ENCODE results near the gene GYPC. TPM values are rescaled to one million over a fixed set of nuclear protein-coding genes. Genes with fewer than 3 reads are reported as not detected.
"Not testable (repeated sequence)": the region's sequence is repeated elsewhere in the genome, so short reads cannot be mapped to it uniquely, and the experiment has no call there.

GYPC gene
- total RNA-seq, 1 experiment from 2014 or later, result 156 TPM

DNA sequence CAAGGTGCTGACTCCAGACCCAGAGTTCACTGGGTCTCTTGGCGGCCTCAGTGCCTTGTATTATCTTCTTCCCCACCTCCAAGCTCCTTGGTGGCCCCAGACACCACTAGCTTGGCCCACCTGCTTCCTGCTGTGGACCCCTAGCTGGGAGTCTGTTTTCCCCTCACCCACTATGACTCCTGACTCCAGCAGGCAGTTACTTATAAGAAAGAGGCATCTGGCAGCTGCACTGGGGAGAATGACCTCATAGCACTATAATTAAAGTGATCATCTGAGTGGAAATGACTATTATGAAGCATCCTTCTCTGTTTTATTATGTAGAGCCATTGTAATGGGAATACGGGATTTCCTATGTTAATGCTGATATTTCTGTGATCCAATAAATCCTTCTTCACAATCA lies 32.6 kb downstream of the GYPC start:
- H3K4me2 ChIP-seq (ENCODE audit: low read depth, low read length, poor library complexity, severe bottlenecking); H4K20me1 ChIP-seq (ENCODE audit: insufficient read depth, low read depth, low read length); H3K9me3 ChIP-seq (ENCODE audit: low read length); H3K4me1 ChIP-seq (ENCODE audit: low read length); H3K27me3 ChIP-seq (ENCODE audit: low read length); H3K27ac ChIP-seq (ENCODE audit: low read length); H2AFZ ChIP-seq (ENCODE audit: low read length); DNase-seq; H3K79me2 ChIP-seq (ENCODE audit: low read length); H3K9ac ChIP-seq (ENCODE audit: low read length); H3K36me3 ChIP-seq (ENCODE audit: insufficient read depth, low read length); H3K4me3 ChIP-seq (ENCODE audit: low read length); H3K9me2 ChIP-seq (replicated peaks; ENCODE audit: insufficient read depth, low read length): not testable (repeated sequence)

DNA sequence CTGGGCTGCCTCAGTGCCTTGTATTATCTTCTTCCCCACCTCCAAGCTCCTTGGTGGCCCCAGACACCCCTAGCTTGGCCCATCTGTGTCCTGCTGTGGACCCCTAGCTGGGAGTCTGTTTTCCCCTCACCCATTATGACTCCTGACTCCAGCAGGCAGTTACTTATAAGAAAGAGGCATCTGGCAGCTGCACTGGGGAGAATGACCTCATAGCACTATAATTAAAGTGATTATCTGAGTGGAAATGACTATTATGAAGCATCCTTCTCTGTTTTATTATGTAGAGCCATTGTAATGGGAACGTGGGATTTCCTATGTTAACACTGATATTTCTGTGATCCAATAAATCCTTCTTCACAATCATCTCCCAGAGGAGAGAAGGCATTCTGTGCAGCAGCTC lies 36.3 kb downstream of the GYPC start:
- H2AFZ ChIP-seq (ENCODE audit: low read length); H3K4me3 ChIP-seq (ENCODE audit: low read length); H3K9me2 ChIP-seq (replicated peaks; ENCODE audit: insufficient read depth, low read length); H3K27me3 ChIP-seq (ENCODE audit: low read length); H3K4me1 ChIP-seq (ENCODE audit: low read length); DNase-seq; H3K9me3 ChIP-seq (ENCODE audit: low read length); H4K20me1 ChIP-seq (ENCODE audit: insufficient read depth, low read depth, low read length); H3K4me2 ChIP-seq (ENCODE audit: low read depth, low read length, poor library complexity, severe bottlenecking); H3K27ac ChIP-seq (ENCODE audit: low read length); H3K36me3 ChIP-seq (ENCODE audit: insufficient read depth, low read length); H3K9ac ChIP-seq (ENCODE audit: low read length); H3K79me2 ChIP-seq (ENCODE audit: low read length): not testable (repeated sequence)

GRCh38 chr2:126692934-126693592 lies 37.1 kb downstream of the GYPC start:
- H3K9me3 ChIP-seq (ENCODE audit: low read length); DNase-seq; H3K36me3 ChIP-seq (ENCODE audit: insufficient read depth, low read length); H3K4me1 ChIP-seq (ENCODE audit: low read length); H3K4me2 ChIP-seq (ENCODE audit: low read depth, low read length, poor library complexity, severe bottlenecking); H3K27ac ChIP-seq (ENCODE audit: low read length); H3K9me2 ChIP-seq (replicated peaks; ENCODE audit: insufficient read depth, low read length); H3K79me2 ChIP-seq (ENCODE audit: low read length); H3K27me3 ChIP-seq (ENCODE audit: low read length); H3K4me3 ChIP-seq (ENCODE audit: low read length); H3K9ac ChIP-seq (ENCODE audit: low read length); H4K20me1 ChIP-seq (ENCODE audit: insufficient read depth, low read depth, low read length); H2AFZ ChIP-seq (ENCODE audit: low read length): not testable (repeated sequence)

DNA sequence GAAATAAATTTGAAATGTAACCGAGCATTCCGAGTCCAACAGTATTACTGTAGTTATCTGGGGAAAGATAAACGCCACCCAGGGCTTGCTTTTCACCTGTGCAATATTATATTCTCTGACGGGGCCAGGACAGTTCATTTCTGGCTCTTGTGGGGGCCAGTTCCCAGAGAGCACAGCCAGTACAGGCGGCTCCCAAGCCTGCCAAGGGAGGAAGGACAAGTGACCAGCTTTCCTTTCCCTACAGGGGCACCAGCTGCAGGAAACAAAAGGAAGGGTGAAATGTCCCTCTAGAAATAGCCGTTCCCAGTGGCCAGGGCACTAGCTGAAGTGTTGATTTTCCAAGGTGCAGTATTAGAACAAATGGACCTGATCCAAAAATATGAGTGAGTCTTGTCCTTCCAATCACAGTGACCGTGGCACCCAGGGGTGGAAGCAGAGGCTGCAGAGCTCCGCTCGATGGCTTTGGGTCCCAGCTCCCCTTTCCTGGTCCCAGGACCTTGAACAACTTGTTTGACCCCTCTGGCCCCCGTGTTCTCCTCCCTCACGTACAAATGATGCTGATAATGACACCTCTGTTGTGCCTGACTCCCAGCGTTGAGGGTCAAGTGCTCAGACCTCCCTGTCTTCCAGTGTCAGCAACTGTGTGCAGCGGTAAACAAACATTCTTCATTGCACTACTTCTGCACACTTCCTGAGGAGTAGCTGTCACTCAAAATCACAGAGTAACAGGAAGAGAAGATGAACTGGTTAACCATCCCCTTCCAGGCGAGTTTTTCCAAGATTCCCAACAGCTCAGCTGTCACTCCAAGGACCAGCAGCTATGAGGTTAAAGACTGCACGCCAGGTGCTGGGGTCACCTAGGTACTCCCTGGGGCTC lies 40.9 kb downstream of the GYPC start:
- Histone ChIP-seq H3K9ac (ENCODE audit: low read length) (no peak overlapping the region), H3K4me2 (ENCODE audit: low read depth, low read length, poor library complexity, severe bottlenecking) (no peak overlapping the region), H2AFZ (ENCODE audit: low read length) (no peak overlapping the region), H3K27me3 (ENCODE audit: low read length) (no peaks in the 10 kb centered on the region), H3K9me3 (ENCODE audit: low read length) (no peaks in the 10 kb centered on the region), H3K36me3 (ENCODE audit: insufficient read depth, low read length) (no peaks in the 10 kb centered on the region), H3K27ac (ENCODE audit: low read length) (no peak overlapping the region), H3K79me2 (ENCODE audit: low read length) (no peaks in the 10 kb centered on the region), H4K20me1 (ENCODE audit: insufficient read depth, low read depth, low read length) (no peaks in the 10 kb centered on the region), H3K4me3 (ENCODE audit: low read length) (no peak overlapping the region), H3K4me1 (ENCODE audit: low read length) (no peaks in the 10 kb centered on the region), H3K9me2 (replicated peaks; ENCODE audit: insufficient read depth, low read length) (no peaks in the 10 kb centered on the region)
- DNase-seq, result no peak

DNA sequence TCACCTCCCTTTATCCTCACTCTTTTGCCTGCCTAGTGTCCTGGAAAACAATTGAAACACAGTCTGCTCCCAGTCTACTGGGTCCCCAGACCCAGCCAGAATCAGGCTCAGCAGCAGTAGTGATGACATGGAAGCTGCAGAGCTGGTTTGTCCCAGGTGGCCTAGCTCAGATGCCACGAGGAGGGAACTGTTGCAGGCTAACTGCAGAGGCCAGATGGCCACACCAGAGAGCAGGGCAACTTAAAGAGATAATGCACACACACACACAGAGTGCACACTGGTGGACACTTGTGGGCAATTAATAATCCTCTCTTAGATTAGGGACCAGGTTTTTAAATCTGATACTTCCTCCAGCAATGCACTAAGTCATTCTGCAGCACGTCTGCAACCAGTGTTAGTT lies 42.4 kb downstream of the GYPC start:
- Histone ChIP-seq H3K36me3 (ENCODE audit: insufficient read depth, low read length) (no peaks in the 10 kb centered on the region), H3K27me3 (ENCODE audit: low read length) (no peaks in the 10 kb centered on the region), H3K4me3 (ENCODE audit: low read length) (no peak overlapping the region), H3K4me2 (ENCODE audit: low read depth, low read length, poor library complexity, severe bottlenecking) (no peak overlapping the region), H3K9me3 (ENCODE audit: low read length) (no peaks in the 10 kb centered on the region), H2AFZ (ENCODE audit: low read length) (no peak overlapping the region), H4K20me1 (ENCODE audit: insufficient read depth, low read depth, low read length) (no peaks in the 10 kb centered on the region), H3K4me1 (ENCODE audit: low read length) (no peaks in the 10 kb centered on the region), H3K27ac (ENCODE audit: low read length) (no peak overlapping the region), H3K9ac (ENCODE audit: low read length) (no peak overlapping the region), H3K9me2 (replicated peaks; ENCODE audit: insufficient read depth, low read length) (no peaks in the 10 kb centered on the region), H3K79me2 (ENCODE audit: low read length) (no peaks in the 10 kb centered on the region)
- no peak for DNase-seq

DNA sequence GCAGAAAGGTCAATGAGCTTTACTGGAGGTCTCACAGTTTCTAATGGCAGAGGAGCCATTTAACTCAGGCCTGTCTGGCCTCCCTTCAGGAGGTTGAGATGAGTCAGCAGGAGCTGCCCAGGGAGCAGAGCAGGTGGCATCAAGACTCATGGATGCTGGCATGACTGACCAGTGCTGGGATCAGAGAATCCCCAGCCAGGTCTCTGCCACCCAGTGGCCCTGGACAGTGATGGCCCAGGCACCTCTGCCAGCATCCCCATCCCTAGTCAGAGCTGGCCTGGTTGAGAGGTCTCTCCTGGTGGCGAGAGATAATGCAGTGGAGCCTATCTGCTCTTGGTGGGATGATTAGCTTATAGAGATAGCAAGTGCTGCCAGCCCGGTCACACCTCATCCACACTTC lies 43.1 kb downstream of the GYPC start:
- Histone ChIP-seq H4K20me1 (ENCODE audit: insufficient read depth, low read depth, low read length) (no peaks in the 10 kb centered on the region), H3K4me3 (ENCODE audit: low read length) (no peak overlapping the region), H3K4me2 (ENCODE audit: low read depth, low read length, poor library complexity, severe bottlenecking) (no peak overlapping the region), H3K9me2 (replicated peaks; ENCODE audit: insufficient read depth, low read length) (no peaks in the 10 kb centered on the region), H2AFZ (ENCODE audit: low read length) (no peak overlapping the region), H3K27ac (ENCODE audit: low read length) (no peak overlapping the region), H3K9ac (ENCODE audit: low read length) (no peak overlapping the region), H3K27me3 (ENCODE audit: low read length) (no peaks in the 10 kb centered on the region), H3K9me3 (ENCODE audit: low read length) (no peaks in the 10 kb centered on the region), H3K36me3 (ENCODE audit: insufficient read depth, low read length) (no peaks in the 10 kb centered on the region), H3K4me1 (ENCODE audit: low read length) (no peaks in the 10 kb centered on the region), H3K79me2 (ENCODE audit: low read length) (no peaks in the 10 kb centered on the region)
- no peak for DNase-seq

GRCh38 chr2:126699716-126700581 lies 44.0 kb downstream of the GYPC start:
- no peaks in the 10 kb centered on the region for H3K4me1 ChIP-seq (ENCODE audit: low read length)
- DNase-seq, result no peak
- no peak overlapping the region for H2AFZ ChIP-seq (ENCODE audit: low read length)
- no peaks in the 10 kb centered on the region for H3K9me3 ChIP-seq (ENCODE audit: low read length)
- H3K27me3 ChIP-seq (ENCODE audit: low read length), result no peaks in the 10 kb centered on the region
- no peaks in the 10 kb centered on the region for H3K9me2 ChIP-seq (replicated peaks; ENCODE audit: insufficient read depth, low read length)
- no peak overlapping the region for H3K9ac ChIP-seq (ENCODE audit: low read length)
- H3K36me3 ChIP-seq (ENCODE audit: insufficient read depth, low read length), result no peaks in the 10 kb centered on the region
- H3K4me3 ChIP-seq (ENCODE audit: low read length), result no peak overlapping the region
- no peaks in the 10 kb centered on the region for H4K20me1 ChIP-seq (ENCODE audit: insufficient read depth, low read depth, low read length)
- no peak overlapping the region for H3K4me2 ChIP-seq (ENCODE audit: low read depth, low read length, poor library complexity, severe bottlenecking)
- H3K79me2 ChIP-seq (ENCODE audit: low read length), result no peaks in the 10 kb centered on the region
- H3K27ac ChIP-seq (ENCODE audit: low read length), result no peak overlapping the region

DNA sequence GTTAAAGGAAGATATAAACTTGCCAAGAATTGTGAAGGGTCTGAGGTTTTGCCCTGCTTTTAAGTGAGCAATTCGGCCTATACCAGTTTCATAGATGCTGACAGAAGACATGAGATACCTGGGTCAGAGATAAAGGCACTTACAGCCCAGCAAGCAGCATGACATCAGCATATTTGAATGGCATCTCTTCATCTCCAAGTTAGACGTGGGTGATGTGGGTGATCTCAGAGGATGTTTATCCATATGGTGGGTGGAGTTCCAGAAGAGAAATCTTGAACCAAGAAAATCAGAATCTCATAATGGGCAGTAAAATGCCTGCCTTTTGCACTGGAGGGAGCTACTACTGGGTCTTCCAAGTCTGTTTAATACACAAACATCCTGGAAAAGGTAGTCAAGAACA lies 44.7 kb downstream of the GYPC start:
- Histone ChIP-seq H3K9me2 (replicated peaks; ENCODE audit: insufficient read depth, low read length) (no peaks in the 10 kb centered on the region), H3K4me1 (ENCODE audit: low read length) (no peaks in the 10 kb centered on the region), H2AFZ (ENCODE audit: low read length) (no peak overlapping the region), H3K9ac (ENCODE audit: low read length) (no peak overlapping the region), H3K36me3 (ENCODE audit: insufficient read depth, low read length) (no peaks in the 10 kb centered on the region), H3K79me2 (ENCODE audit: low read length) (no peaks in the 10 kb centered on the region), H3K4me2 (ENCODE audit: low read depth, low read length, poor library complexity, severe bottlenecking) (no peak overlapping the region), H3K4me3 (ENCODE audit: low read length) (no peak overlapping the region), H3K9me3 (ENCODE audit: low read length) (no peaks in the 10 kb centered on the region), H4K20me1 (ENCODE audit: insufficient read depth, low read depth, low read length) (no peaks in the 10 kb centered on the region), H3K27me3 (ENCODE audit: low read length) (no peaks in the 10 kb centered on the region), H3K27ac (ENCODE audit: low read length) (no peak overlapping the region)
- DNase-seq, result no peak
